M059J (cell line): ENCODE results near the gene OR11H7. TPM values are rescaled to one million over a fixed set of nuclear protein-coding genes. Genes with fewer than 3 reads are reported as not detected.
"Not testable (repeated sequence)": the region's sequence is repeated elsewhere in the genome, so short reads cannot be mapped to it uniquely, and the experiment has no call there.

Experiments
- DNase-seq: peaks from one replicate; pipeline ENCODE4 v3.0.0-alpha.2; 2012; ENCODE audit warnings: low read depth
- total RNA-seq: library from RNA; depleted of rRNA; stranded (reverse); fragments of >200 nt; shearing (Covaris generic); gene quantifications from 2 replicates; pipeline ENCODE4 v1.2.3, GENCODE V29; 2014; rRNA removed

OR11H7 gene
- total RNA-seq, 1 experiment from 2014 or later, result not detected

DNA sequence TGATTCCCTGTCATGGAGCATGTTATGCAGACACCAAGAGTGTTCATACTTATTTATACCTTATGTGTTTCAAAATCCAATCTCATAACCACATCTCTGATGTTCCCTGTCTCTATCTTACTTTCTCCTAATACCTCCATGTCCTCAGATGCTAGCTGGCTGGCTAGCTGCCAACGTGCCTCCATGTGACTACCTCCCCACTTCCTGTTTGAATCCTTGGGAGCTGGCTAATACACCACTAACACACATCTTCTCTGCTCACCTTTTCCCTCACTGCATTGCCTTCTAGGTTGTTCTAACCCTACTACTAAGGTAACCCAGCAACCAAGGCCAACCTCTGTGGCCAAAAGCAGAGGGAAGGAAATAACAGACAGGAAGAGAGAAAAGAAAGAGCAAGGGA is 49.6 kb downstream of the OR11H7 start:
- peak; percentile 40 for DNase-seq

DNA sequence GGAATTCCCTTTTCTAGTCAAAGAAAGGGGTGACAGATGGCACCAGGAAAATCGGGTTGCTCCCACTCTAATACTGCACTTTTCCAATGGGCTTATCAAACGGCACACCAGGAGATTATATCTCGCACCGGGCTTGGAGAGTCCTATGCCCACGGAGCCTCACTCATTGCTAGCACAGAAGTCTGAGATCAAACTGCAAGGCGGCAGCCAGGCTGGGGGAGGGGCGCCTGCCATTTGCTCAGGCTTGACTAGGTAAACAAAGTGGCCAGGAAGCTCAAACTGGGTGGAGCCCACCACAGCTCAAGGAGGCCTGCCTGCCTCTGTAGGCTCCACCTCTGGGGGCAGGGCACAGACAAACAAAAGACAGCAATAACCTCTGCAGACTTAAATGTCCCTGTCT is 51.5 kb downstream of the OR11H7 start:
- DNase-seq, result not testable (repeated sequence)

Other genes with a start within 250 kb of the OR11H7 start
- not detected in 2 replicates for gene OR4Q2, start 226.8 kb upstream of the OR11H7 start, total RNA-seq
- not detected in 2 replicates for gene OR4K14, start 209.7 kb upstream of the OR11H7 start, total RNA-seq
- not detected in 2 replicates for gene OR4K13, start 192.9 kb upstream of the OR11H7 start, total RNA-seq
- not detected in 2 replicates for gene OR4L1, start 168.9 kb upstream of the OR11H7 start, total RNA-seq
- gene OR4K17, start 118.2 kb upstream of the OR11H7 start, total RNA-seq, result not detected in 2 replicates
- not detected in 2 replicates for gene OR4N5, start 90.2 kb upstream of the OR11H7 start, total RNA-seq
- not detected in 2 replicates for gene OR11G2, start 38.1 kb upstream of the OR11H7 start, total RNA-seq
- not detected in 2 replicates for gene OR11H6, start 5.3 kb upstream of the OR11H7 start, total RNA-seq
- not detected in 2 replicates for gene OR11H4, start 10.3 kb downstream of the OR11H7 start, total RNA-seq
- 4.0 and 9.5 TPM in 2 replicates for gene TTC5, start 77.0 kb downstream of the OR11H7 start, total RNA-seq
- gene CCNB1IP1, start 104.3 kb downstream of the OR11H7 start, total RNA-seq, result 54.8 and 57.0 TPM in 2 replicates
- gene PARP2, start 114.7 kb downstream of the OR11H7 start, total RNA-seq, result 25.4 and 27.8 TPM in 2 replicates
- 14.3 and 16.8 TPM in 2 replicates for gene TEP1, start 184.5 kb downstream of the OR11H7 start, total RNA-seq
- not detected in 2 replicates for gene KLHL33, start 207.2 kb downstream of the OR11H7 start, total RNA-seq
- 61.5 and 70.0 TPM in 2 replicates for gene OSGEP, start 225.8 kb downstream of the OR11H7 start, total RNA-seq
- 46.0 and 64.7 TPM in 2 replicates for gene APEX1, start 226.2 kb downstream of the OR11H7 start, total RNA-seq
- 23.8 and 27.2 TPM in 2 replicates for gene PIP4P1, start 232.5 kb downstream of the OR11H7 start, total RNA-seq
- 79.3 and 84.2 TPM in 2 replicates for gene PNP, start 240.4 kb downstream of the OR11H7 start, total RNA-seq